ENCODE data around the gene KIAA0232. TPM values are rescaled to one million over a fixed set of nuclear protein-coding genes. Genes with fewer than 3 reads are reported as not detected.
"Not testable (repeated sequence)": the region's sequence is repeated elsewhere in the genome, so short reads cannot be mapped to it uniquely, and the experiment has no call there.

KIAA0232 gene
- total RNA-seq, 1 donor, result 10.8 TPM

- DNase-seq (ENCODE audit: low read depth in 2 of 3, low spot score in 2 of 3), result no peak
Observed at GRCh38 chr4:6802626-6803025, 20.1 kb downstream of the KIAA0232 start.

- no peak for DNase-seq (ENCODE audit: low read depth in 2 of 3, low spot score in 2 of 3)
Observed at GRCh38 chr4:6803246-6803645, 20.7 kb downstream of the KIAA0232 start.

GRCh38 chr4:6804082-6804752 is 21.7 kb downstream of the KIAA0232 start:
- no peak for DNase-seq (ENCODE audit: low read depth in 2 of 3, low spot score in 2 of 3)

- no peak for DNase-seq (ENCODE audit: low read depth in 2 of 3, low spot score in 2 of 3)
Observed at GRCh38 chr4:6806924-6807626, 24.5 kb downstream of the KIAA0232 start.

- DNase-seq (ENCODE audit: low read depth in 2 of 3, low spot score in 2 of 3), result no peak
Observed at GRCh38 chr4:6808259-6808658, 25.7 kb downstream of the KIAA0232 start.

GRCh38 chr4:6811165-6811564 is 28.6 kb downstream of the KIAA0232 start:
- DNase-seq (ENCODE audit: low read depth in 2 of 3, low spot score in 2 of 3), result no peak

GRCh38 chr4:6812766-6813165 is 30.2 kb downstream of the KIAA0232 start:
- no peak for DNase-seq (ENCODE audit: low read depth in 2 of 3, low spot score in 2 of 3)

- DNase-seq (ENCODE audit: low read depth in 2 of 3, low spot score in 2 of 3), result no peak
Observed at GRCh38 chr4:6813725-6814124, 31.2 kb downstream of the KIAA0232 start.

GRCh38 chr4:6815029-6815836 is 32.7 kb downstream of the KIAA0232 start:
- no peak for DNase-seq (ENCODE audit: low read depth in 2 of 3, low spot score in 2 of 3)

GRCh38 chr4:6819295-6819694 is 36.8 kb downstream of the KIAA0232 start:
- DNase-seq (ENCODE audit: low read depth in 2 of 3, low spot score in 2 of 3), result no peak

GRCh38 chr4:6820695-6821094 is 38.2 kb downstream of the KIAA0232 start:
- DNase-seq (ENCODE audit: low read depth in 2 of 3, low spot score in 2 of 3), result no peak

- DNase-seq (ENCODE audit: low read depth in 2 of 3, low spot score in 2 of 3), result no peak
Observed at GRCh38 chr4:6824071-6824470, 41.5 kb downstream of the KIAA0232 start.

- DNase-seq (ENCODE audit: low read depth in 2 of 3, low spot score in 2 of 3), result no peak
Observed at GRCh38 chr4:6824772-6825402, 42.4 kb downstream of the KIAA0232 start.

- no peak for DNase-seq (ENCODE audit: low read depth in 2 of 3, low spot score in 2 of 3)
Observed at GRCh38 chr4:6825403-6825802, 42.9 kb downstream of the KIAA0232 start.

GRCh38 chr4:6826781-6827508 is 44.4 kb downstream of the KIAA0232 start:
- DNase-seq (ENCODE audit: low read depth in 2 of 3, low spot score in 2 of 3), result no peak

- DNase-seq (ENCODE audit: low read depth in 2 of 3, low spot score in 2 of 3), result no peak
Observed at GRCh38 chr4:6829086-6829485, 46.6 kb downstream of the KIAA0232 start.

- DNase-seq (ENCODE audit: low read depth in 2 of 3, low spot score in 2 of 3), result no peak
Observed at GRCh38 chr4:6834867-6835266, 52.3 kb downstream of the KIAA0232 start.

GRCh38 chr4:6835616-6836015 is 53.1 kb downstream of the KIAA0232 start:
- DNase-seq (ENCODE audit: low read depth in 2 of 3, low spot score in 2 of 3), result not testable (repeated sequence)

- not testable (repeated sequence) for DNase-seq (ENCODE audit: low read depth in 2 of 3, low spot score in 2 of 3)
Observed at GRCh38 chr4:6837106-6837505, 54.6 kb downstream of the KIAA0232 start.

GRCh38 chr4:6839579-6839978 is 57.1 kb downstream of the KIAA0232 start:
- DNase-seq (ENCODE audit: low read depth in 2 of 3, low spot score in 2 of 3), result no peak
